Effector memory CD8-positive, alpha-beta T cell (primary cell): ENCODE measurements around the gene DNAJB11.

Experiments
- ATAC-seq: fragments of 150-1000 bp; cut with Tn5 transposase; replicated peaks from 2 replicates; pipeline ENCODE4 v1.10.0; 2021; ENCODE audit warnings: mild to moderate bottlenecking, moderate library complexity
- DNase-seq, 3 experiments: peaks; one replicate each; pipeline ENCODE4 v3.0.0; 2021
- H3K27ac Mint-ChIP-seq, 2 donors: one replicate each; pipeline ENCODE4 v1.8.0; 2022; ENCODE audit warnings: mild to moderate bottlenecking in 2 of 2, mixed read lengths in 2 of 2, moderate library complexity in 2 of 2
- H3K27me3 Mint-ChIP-seq, 2 donors: one replicate each; pipeline ENCODE4 v1.8.0; 2022; ENCODE audit warnings: mixed read lengths in 2 of 2
- H3K36me3 Mint-ChIP-seq: one replicate; pipeline ENCODE4 v1.8.0; 2022; ENCODE audit warnings: mild to moderate bottlenecking, moderate library complexity, mixed read lengths; ENCODE audit not compliant: insufficient read depth
- H3K4me1 Mint-ChIP-seq, 2 donors: one replicate each; pipeline ENCODE4 v1.8.0; 2022; ENCODE audit warnings: low read depth in 2 of 2, mixed read lengths in 2 of 2
- H3K4me3 Mint-ChIP-seq, 2 donors: one replicate each; pipeline ENCODE4 v1.8.0; 2022; ENCODE audit warnings: mild to moderate bottlenecking in 2 of 2, mixed read lengths in 2 of 2, moderate library complexity in 2 of 2
- H3K9me3 Mint-ChIP-seq, 2 donors: one replicate each; pipeline ENCODE4 v1.8.0; 2022; ENCODE audit warnings: mixed read lengths in 2 of 2

Gene DNAJB11

DNA sequence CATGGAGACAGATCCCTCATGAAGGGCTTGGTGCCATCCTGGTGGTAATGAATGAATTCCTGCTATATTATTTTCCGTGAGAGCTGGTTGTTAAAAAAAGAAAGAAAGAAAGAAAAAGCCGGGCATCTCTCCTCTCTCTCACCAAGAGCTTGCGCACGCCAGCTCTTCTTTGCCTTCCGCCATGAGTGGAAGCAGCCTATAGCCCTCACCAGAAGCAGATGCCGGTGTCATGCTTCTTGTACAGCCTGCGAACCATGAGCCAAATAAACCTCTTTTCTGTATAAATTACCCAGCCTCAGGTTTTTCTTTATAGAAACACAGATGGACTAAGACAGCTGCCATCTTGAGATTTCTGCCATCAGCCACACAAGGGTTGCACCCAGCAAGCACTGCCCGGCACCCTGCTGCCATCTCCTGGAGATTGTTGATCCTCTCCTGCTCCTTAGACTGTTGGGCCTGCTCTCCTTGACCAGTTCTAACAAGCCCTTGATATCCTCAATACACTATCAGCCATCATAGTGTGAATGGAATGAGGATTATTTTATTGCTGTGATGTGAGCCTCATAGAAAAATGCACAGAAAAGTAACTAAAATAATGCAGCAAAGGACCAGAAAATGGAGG is 38.8 kb downstream of the DNAJB11 start:
- DNase-seq = no peak
- no peaks in the 10 kb centered on the region for H3K9me3 Mint-ChIP-seq
- H3K36me3 Mint-ChIP-seq = no peaks in the 10 kb centered on the region
- no peak for ATAC-seq
- peaks cover 18 to 28% of the 10 kb centered on the region in 2 donors for H3K27me3 Mint-ChIP-seq
- H3K27ac Mint-ChIP-seq = peak overlapping the region in 1 of 2 donors; percentile 9
- no peak overlapping the region for H3K4me3 Mint-ChIP-seq
- peaks cover 2% of the 10 kb centered on the region in 2 donors for H3K4me1 Mint-ChIP-seq

DNA sequence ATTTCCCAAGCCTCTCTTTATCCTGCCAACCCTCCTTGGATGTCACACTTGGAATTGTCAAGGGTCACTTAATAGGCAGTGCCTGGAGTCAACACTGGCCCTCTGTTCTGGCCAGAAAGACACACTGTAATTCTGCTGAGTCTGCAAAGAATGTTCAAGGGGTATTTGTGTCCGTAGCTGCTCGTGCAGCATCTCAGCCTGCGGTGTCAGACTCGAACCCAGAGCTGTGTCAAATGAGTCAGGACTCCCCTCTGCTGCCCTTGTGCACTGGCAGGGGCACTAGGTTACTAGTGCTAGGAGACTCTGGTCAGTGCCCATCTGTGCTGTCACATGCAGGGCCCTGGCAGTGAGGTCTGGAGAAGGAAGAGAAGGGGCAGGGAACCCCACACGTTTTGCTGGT is 41.5 kb downstream of the DNAJB11 start:
- Mint-ChIP-seq H3K4me3 (no peak overlapping the region), H3K9me3 (no peaks in the 10 kb centered on the region), H3K36me3 (no peaks in the 10 kb centered on the region), H3K27me3 (peaks cover 27% of the 10 kb centered on the region in 2 donors), H3K4me1 (peaks cover 10% of the 10 kb centered on the region in 2 donors), H3K27ac (no peak overlapping the region)
- DNase-seq = no peak
- ATAC-seq = no peak

DNA sequence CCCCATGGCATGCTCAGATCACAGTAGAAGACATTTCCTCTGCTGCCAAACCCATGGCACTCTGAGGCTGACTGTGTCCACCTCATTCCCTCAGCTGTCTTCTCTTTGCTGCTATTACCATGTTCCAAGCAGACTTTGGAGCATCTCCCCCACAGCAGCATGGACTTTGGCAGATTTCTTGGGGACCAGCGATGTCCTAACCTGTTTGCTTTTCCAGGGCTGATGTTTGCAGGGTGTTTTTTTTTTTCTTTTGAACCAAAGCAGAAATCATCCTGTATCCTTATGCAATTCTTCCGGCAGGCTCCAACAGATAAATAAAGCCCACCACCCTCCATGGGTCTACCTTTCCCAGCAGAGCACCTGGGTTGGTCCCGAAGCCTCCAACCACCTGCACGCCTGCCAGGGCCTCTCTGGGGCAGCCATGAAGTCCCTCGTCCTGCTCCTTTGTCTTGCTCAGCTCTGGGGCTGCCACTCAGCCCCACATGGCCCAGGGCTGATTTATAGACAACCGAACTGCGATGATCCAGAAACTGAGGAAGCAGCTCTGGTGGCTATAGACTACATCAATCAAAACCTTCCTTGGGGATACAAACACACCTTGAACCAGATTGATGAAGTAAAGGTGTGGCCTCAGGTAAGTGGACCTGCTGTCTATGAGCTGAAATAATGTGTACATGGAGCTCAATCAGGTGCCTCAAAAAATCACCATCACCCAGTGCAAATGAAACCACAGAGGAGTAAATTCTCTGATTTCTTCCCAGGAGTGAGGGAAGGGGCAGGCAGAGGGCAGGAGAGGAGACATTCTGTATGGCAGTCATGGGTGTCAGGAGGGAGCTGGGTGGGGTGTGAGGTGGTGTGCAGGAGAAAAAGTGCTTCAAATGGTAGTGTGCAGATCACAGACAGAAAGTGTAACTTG is 42.5 kb downstream of the DNAJB11 start, which contains the start of gene AHSG:
TSS of gene AHSG (plus strand) at position 340 of the 916 bp plus-strand sequence. CDS start at position 422, 82 bp downstream.
- Mint-ChIP-seq H3K4me3 (no peak within 1 kb of the TSS), H3K27ac (no peak within 1 kb of the TSS), H3K36me3 (no peaks in the 10 kb centered on the region), H3K4me1 (peaks cover 13 to 16% of the 10 kb centered on the region in 2 donors), H3K27me3 (peaks cover 33 to 36% of the 10 kb centered on the region in 2 donors), H3K9me3 (no peaks in the 10 kb centered on the region)
- ATAC-seq = no peak
- no peak for DNase-seq

DNA sequence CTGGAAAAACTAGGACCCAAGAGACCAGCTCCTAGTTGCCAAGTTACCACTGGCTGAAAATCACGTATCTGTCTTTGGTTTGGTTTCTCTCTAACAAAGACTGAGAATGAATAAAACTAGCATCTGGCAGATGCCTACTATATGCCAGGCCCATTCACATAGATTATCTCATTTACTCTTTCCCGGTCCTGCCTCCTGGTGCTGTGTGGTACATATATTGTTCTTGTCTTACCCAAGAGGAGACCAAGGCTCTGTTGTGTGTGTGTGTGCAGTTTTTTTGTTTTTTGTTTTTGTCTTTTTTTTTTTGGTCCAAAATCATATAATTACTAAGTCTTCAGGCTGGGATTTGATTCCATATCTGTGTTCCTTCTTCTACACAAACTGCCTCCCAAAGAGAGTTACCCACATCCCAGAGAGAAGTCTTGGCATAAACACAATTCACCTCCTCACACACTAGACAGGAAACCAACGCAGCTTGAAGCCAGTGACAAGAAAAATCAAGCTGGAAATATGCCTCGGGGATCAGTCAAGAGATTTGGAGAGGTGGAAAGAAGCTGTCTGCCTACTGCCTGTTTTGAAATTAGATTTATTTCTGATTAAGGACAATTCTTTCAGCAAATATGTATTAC is 43.2 kb downstream of the DNAJB11 start:
- no peak overlapping the region for H3K27ac Mint-ChIP-seq
- no peak overlapping the region for H3K4me3 Mint-ChIP-seq
- ATAC-seq (no peak), DNase-seq (no peak)
- H3K27me3 Mint-ChIP-seq = peaks cover 41 to 44% of the 10 kb centered on the region in 2 donors
- H3K4me1 Mint-ChIP-seq = peaks cover 13 to 16% of the 10 kb centered on the region in 2 donors
- no peaks in the 10 kb centered on the region for H3K36me3 Mint-ChIP-seq
- no peaks in the 10 kb centered on the region for H3K9me3 Mint-ChIP-seq

DNA sequence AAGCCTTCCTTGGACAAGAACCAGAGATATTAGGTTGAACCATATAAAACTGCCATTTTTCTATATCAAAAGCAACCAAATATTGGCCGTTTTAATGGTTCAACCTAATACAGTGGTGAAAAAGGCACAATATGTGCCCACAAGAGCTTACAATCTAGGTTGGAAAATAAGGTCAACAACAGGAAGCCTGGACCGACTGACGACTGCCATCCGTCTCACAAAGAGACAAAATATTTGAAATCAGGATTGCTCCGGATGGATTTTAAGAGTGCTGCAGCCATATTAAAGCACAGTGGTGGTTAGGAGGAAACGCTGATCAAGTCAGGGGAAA is 43.7 kb downstream of the DNAJB11 start:
- ATAC-seq (no peak), DNase-seq (no peak)
- Mint-ChIP-seq H3K27me3 (peaks cover 43 to 46% of the 10 kb centered on the region in 2 donors), H3K4me1 (peaks cover 13 to 16% of the 10 kb centered on the region in 2 donors), H3K4me3 (peak overlapping the region; percentile 5 to 42), H3K36me3 (no peaks in the 10 kb centered on the region), H3K27ac (no peak overlapping the region), H3K9me3 (no peaks in the 10 kb centered on the region)

DNA sequence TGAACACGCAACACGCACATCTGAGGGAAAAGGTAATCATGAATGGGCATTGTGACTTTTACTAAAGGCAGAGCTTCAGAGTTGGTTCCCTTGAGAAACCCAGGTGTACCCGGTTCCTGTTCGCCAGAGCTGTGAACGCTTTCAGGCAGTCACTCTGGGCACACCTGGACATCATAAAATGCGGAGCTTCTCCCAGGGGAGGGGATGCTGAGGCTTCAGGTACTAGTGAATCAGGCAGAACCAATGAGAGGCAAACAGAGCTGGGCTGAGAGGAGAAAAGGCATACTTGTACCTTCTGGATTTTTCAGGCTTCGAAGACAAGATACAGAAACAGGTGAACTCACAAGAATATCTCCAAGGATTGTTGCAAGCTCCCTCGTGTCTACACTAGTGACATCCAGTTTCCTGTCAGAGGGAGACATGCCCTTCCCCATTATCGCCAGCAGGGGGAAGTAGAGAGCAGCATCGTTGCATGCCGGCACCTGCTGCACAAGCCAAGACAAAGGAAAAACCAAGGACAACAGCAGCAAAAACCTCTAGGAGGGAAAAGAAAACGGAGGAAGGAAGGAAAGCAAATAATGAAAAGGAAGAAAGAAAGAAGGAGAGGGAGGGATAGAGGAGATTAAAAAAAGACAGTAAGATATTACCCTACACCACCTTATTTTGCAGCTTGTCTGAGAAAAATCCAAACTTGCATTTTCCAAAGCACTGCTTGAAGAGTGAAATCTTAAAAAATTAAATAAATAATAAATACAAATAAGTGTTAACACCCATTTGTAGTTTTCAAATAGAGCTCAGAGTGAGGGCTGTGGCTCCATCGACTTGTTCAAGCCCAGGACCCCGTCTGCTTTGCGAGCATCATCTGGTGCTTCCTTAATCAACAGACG is 44.3 kb downstream of the DNAJB11 start:
- ATAC-seq (peak; percentile 61), DNase-seq (peak; percentile 74 to 75 (median 75))
- no peaks in the 10 kb centered on the region for H3K9me3 Mint-ChIP-seq
- H3K4me3 Mint-ChIP-seq = peak overlapping the region; percentile 5 to 42
- H3K36me3 Mint-ChIP-seq = no peaks in the 10 kb centered on the region
- H3K27ac Mint-ChIP-seq = no peak overlapping the region
- peaks cover 43 to 46% of the 10 kb centered on the region in 2 donors for H3K27me3 Mint-ChIP-seq
- H3K4me1 Mint-ChIP-seq = peaks cover 13 to 16% of the 10 kb centered on the region in 2 donors

DNA sequence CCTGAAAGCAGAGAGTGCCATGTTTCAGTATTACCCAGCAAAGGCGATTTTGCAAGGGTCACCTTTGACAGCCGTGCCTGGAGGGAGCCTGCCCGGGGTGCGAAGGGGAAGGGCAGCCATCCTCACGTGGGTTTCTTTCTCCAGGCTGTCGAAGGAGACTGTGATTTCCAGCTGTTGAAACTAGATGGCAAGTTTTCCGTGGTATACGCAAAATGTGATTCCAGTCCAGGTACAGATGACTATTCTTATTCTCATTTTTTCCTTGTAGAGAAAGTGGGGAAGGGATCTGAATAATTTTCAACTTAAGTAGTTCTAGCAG is 45.7 kb downstream of the DNAJB11 start:
- ATAC-seq (no peak), DNase-seq (no peak)
- Mint-ChIP-seq H3K36me3 (no peaks in the 10 kb centered on the region), H3K4me1 (peaks cover 13 to 16% of the 10 kb centered on the region in 2 donors), H3K27ac (no peak overlapping the region), H3K4me3 (peak overlapping the region in 1 of 2 donors; percentile 64), H3K9me3 (no peaks in the 10 kb centered on the region), H3K27me3 (peaks cover 51 to 56% of the 10 kb centered on the region in 2 donors)

DNA sequence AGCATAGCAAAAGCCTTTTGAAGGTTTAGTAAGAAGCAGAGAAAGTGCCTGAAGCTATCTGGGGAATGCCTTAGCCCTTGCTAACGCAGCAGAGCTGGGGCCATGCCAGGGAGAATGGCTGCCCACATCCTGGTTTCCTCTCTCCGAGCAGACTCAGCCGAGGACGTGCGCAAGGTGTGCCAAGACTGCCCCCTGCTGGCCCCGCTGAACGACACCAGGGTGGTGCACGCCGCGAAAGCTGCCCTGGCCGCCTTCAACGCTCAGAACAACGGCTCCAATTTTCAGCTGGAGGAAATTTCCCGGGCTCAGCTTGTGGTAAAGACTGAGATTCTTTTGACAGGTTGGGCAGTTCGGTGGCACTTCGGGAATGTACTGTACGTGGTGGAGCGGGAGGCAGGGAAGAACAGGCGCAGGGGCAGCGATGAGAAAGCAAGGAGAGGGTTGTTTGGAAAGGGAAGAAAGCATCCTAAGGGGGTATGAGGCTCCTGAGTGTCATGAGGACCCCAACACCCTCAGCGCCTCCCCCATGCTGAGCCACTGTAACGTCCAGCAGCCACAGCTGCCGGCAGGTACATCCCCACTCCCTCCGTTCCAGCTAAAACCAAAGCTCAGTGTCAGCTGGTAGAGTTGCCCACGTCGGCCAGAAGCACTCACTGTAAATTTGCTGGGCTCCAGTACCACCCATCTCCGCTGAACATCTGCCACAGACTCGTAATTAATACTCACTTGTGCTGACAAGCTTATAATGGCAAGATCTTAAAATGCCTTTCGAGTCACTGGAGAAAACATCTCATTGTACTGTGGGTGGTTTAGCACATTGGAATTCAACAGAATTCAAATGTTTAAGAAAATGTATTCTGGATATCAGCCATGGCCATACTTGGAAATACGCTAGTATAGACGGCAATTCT is 46.8 kb downstream of the DNAJB11 start:
- Mint-ChIP-seq H3K9me3 (no peaks in the 10 kb centered on the region), H3K36me3 (no peaks in the 10 kb centered on the region), H3K4me1 (peaks cover 13 to 16% of the 10 kb centered on the region in 2 donors), H3K27me3 (peaks cover 54 to 58% of the 10 kb centered on the region in 2 donors), H3K27ac (peak overlapping the region in 1 of 2 donors; percentile 52), H3K4me3 (peak overlapping the region; percentile 64 to 65)
- ATAC-seq (peak; percentile 98), DNase-seq (peak; percentile 79 to 80 (median 80))

DNA sequence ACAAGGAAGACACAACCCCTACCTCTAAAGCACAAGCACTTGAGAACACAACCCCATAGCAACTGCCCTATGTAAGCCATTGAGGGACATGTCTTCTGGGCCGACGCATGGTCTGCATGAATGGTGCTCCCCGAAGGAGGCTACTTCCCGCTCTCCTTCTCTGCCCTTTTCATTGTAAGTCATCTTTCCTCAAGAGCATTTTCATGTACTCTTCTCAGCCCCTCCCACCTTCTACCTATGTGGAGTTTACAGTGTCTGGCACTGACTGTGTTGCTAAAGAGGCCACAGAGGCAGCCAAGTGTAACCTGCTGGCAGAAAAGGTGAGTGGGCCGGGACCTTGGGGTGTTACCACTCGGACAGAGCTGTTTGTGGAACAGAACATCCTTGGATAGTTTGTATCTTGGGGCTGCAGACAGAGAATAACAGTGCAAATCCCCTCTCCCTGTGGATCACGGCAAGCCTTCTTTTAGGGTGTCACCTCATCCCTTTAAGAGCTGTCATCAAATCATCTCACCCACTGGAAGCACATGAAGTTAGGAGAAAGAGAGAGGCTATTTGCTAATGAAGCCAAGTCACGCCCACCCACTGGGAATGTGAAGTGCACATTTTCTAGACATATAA is 47.9 kb downstream of the DNAJB11 start:
- H3K27me3 Mint-ChIP-seq = peaks cover 56% of the 10 kb centered on the region in 2 donors
- H3K36me3 Mint-ChIP-seq = no peaks in the 10 kb centered on the region
- H3K4me3 Mint-ChIP-seq = peak overlapping the region in 1 of 2 donors; percentile 13

DNA sequence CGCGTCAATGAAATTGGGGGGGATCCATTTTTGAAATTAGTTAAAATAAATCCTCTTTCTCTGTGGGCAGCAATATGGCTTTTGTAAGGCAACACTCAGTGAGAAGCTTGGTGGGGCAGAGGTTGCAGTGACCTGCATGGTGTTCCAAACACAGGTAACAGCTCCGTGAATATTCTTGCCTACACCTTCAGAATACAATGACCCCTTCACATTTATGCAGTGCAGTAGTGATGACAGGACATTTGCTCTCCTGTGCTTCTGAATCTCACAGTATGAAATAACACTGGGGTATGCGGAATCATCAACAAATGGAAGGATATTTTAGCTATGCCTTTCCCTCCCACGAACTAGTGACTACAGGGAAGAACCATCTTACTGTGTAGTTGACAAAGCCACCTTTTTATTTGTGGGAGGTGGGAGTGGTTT is 49.3 kb downstream of the DNAJB11 start:
- DNase-seq (no peak), ATAC-seq (no peak)
- Mint-ChIP-seq H3K4me1 (peaks cover 7 to 12% of the 10 kb centered on the region in 2 donors), H3K27ac (no peak overlapping the region), H3K9me3 (no peaks in the 10 kb centered on the region), H3K27me3 (peaks cover 43 to 46% of the 10 kb centered on the region in 2 donors), H3K4me3 (no peak overlapping the region), H3K36me3 (no peaks in the 10 kb centered on the region)

More for the DNA sequence above, 47.9 kb downstream of the DNAJB11 start:
- Mint-ChIP-seq H3K4me1 (peaks cover 13 to 16% of the 10 kb centered on the region in 2 donors), H3K27ac (no peak overlapping the region), H3K9me3 (no peaks in the 10 kb centered on the region)
- DNase-seq (no peak), ATAC-seq (no peak)

DNA sequence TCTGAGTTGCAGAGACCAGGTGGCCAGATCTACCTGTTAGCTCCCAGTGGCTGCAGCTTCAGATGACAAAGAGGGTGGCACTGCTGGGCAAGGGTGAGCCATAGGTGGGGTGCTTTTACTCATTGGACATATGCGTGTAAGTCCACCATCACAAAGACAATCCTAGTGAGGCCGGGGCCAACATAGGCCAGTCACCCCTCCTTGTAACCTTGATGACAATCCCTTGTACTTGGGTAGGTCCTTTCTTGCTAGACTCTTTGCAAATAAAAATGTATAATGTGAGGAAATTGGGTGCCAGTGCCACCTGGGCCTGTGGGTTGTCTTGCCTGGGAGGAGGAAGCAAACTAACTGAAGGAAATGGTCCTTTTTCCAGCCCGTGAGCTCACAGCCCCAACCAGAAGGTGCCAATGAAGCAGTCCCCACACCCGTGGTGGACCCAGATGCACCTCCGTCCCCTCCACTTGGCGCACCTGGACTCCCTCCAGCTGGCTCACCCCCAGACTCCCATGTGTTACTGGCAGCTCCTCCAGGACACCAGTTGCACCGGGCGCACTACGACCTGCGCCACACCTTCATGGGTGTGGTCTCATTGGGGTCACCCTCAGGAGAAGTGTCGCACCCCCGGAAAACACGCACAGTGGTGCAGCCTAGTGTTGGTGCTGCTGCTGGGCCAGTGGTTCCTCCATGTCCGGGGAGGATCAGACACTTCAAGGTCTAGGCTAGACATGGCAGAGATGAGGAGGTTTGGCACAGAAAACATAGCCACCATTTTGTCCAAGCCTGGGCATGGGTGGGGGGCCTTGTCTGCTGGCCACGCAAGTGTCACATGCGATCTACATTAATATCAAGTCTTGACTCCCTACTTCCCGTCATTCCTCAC is 49.9 kb downstream of the DNAJB11 start:
- DNase-seq (no peak), ATAC-seq (no peak)
- Mint-ChIP-seq H3K27me3 (peaks cover 39 to 46% of the 10 kb centered on the region in 2 donors), H3K36me3 (no peaks in the 10 kb centered on the region), H3K4me3 (no peak overlapping the region), H3K27ac (no peak overlapping the region), H3K9me3 (no peaks in the 10 kb centered on the region), H3K4me1 (peaks cover 4 to 10% of the 10 kb centered on the region in 2 donors)
